ENCODE results near the gene NDE1. TPM values are rescaled to one million over a fixed set of nuclear protein-coding genes. Genes with fewer than 3 reads are reported as not detected.

The NDE1 gene
- total and polyA plus RNA-seq, 2 donors (not counting 3 experiments of a cell fraction or from before 2014, with no cell fraction given) = 28.0 to 90.2 TPM

DNA sequence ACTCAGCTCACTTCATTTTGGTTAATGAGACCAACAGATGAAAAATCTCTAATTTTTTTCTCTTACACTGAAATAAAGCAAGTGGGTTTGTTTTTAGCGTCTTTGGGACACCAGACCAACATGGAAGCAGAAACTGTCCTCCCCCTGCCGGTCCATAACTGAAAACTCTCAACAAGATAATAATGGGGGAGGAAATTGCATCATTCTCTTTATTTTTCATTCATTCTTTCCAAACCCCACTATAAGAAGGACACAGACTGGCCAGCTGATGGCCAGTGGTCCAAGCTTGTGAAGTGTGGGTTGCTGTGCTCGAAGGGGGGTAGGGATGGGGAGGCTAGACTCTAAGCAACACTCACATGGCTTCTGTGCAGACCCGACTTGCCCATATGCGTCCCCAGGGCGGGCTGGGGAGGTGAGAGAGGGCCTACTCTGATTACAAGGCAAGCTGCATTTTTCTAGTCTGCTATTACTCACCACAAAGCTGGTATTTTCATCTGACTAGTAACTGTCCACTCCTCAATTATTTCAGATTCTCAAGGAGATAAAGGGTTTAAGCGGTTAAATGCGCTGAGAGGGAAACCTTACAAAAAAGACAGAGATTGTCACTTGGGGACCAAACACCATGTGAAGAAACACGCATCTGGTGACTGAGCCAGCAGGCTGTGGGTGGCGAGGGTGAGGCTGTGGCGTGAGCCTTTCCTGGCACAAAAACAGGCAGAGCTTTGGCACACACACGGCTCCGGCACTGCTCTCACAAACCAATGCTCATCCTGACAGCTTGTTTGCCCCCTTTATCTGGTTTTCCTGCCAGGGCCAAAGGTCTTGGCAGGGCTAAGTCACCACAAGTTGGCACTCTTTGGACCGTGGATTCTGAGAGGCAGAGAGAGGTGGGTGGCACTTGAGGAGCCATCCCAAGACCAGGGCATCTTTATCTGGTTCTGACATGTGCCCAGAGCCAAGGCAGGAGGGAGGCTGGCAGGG is 45.3 kb upstream of the NDE1 start:
- H4K20me1 ChIP-seq (replicated peaks; ENCODE audit: control insufficient read depth, extremely low read depth, insufficient read depth, low read length) = no peaks in the 10 kb centered on the region
- ChIA-PET CTCF (interaction anchor here (1.5 to 3.7 kb wide), 2 partner anchors 8 to 177 kb away, joined by 3 to 11 read pairs; no protein-coding TSS in a partner anchor), POLR2A (no interaction called here)
- dilution Hi-C loops (cut with MboI; ENCODE audit: extremely low pct_ligation_motif_present, low sequenced_read_pairs) = no loop called here
- H3K79me2 ChIP-seq (ENCODE audit: control insufficient read depth, insufficient read depth, low read length) = no peaks in the 10 kb centered on the region
- no peak for TF ChIP-seq JUN (IDR thresholded peaks at IDR 0.05; ENCODE audit: borderline replicate concordance, insufficient read depth, insufficient read length, low read depth)
- TF ChIP-seq POLR2A (IDR thresholded peaks at IDR 0.05; ENCODE audit: low read depth, low read length) = no peak
- TF ChIP-seq, protein P1, sequence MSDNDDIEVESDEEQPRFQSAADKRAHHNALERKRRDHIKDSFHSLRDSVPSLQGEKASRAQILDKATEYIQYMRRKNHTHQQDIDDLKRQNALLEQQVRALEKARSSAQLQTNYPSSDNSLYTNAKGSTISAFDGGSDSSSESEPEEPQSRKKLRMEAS (IDR thresholded peaks at IDR 0.05; ENCODE audit: insufficient read depth, insufficient read length) = no peak
- TF ChIP-seq GATA2 (IDR thresholded peaks at IDR 0.05; ENCODE audit: insufficient read depth, insufficient read length, low read depth, low read length) = no peak
- no peak for FAIRE-seq
- no peaks in the 10 kb centered on the region for H3K4me1 ChIP-seq (ENCODE audit: control insufficient read depth, extremely low read depth, insufficient read depth, low read length)
- H3K4me3 ChIP-seq (replicated peaks in 1 of 3; ENCODE audit: insufficient read depth in 1 of 3, low read depth in 1 of 3, low read length in 3 of 3) = no peak overlapping the region
- H3K27ac ChIP-seq (ENCODE audit: insufficient read depth, low read depth, low read length) = no peak overlapping the region
- no peak overlapping the region for H2AFZ ChIP-seq (ENCODE audit: low read depth, low read length)
- H3K27me3 ChIP-seq (ENCODE audit: control insufficient read depth in 2 of 2, insufficient read depth in 2 of 2, low read length in 2 of 2) = no peaks in the 10 kb centered on the region
- peaks cover 10 to 42% of the 10 kb centered on the region in 2 experiments for H3K36me3 ChIP-seq (ENCODE audit: control insufficient read depth in 2 of 2, extremely low read depth in 1 of 2, insufficient read depth in 2 of 2, low read length in 2 of 2)
- no peak overlapping the region for H3K4me2 ChIP-seq (ENCODE audit: insufficient read depth, low read length)
- BruUV-seq (replicated peaks) = no TSS peak
- intact Hi-C loops (cut with micrococcal nuclease) = no loop called here
- no peaks in the 10 kb centered on the region for H3K9me3 ChIP-seq (replicated peaks; ENCODE audit: control insufficient read depth, insufficient read depth, low read length)
- no peak overlapping the region for H3K9ac ChIP-seq (replicated peaks; ENCODE audit: extremely low read depth, insufficient read depth, low read length)
- no peaks in the 10 kb centered on the region for H3K9me1 ChIP-seq (replicated peaks; ENCODE audit: control insufficient read depth, extremely low read depth, insufficient read depth, low read length)
- no peak for DNase-seq (ENCODE audit: low read depth, low spot score)

DNA sequence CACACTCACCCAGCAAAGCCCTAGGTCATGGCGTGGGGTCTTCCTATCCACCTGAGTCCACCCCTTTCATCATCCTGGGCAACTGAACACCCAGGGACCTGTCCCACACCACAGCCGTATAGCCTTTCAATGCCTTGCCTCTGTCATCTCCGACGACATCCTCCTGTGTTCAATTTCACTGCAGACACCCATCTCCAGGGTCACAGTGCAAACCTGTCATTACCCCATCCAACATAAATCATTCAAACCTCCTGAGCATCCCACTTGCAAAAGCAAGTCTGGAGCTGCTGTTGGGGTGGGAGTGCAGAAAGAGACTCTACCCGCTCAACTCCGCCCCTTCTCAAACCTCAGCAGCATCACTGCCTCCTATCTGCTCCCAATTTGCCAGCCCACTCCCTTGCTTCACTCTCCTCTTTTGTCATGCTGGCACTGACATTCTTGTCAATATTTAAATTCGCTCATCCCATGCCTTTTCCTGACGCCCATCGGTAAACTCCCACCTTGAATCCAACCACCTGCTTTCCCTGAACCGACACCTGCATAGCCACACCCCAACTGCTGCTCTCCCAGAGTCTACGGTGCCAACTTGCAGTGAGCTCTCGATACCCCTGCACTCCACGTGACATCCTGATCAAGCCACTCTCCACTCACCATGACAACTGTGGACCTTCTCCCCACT is 44.1 kb upstream of the NDE1 start:
- Histone ChIP-seq H3K36me3 (ENCODE audit: control insufficient read depth in 2 of 2, extremely low read depth in 1 of 2, insufficient read depth in 2 of 2, low read length in 2 of 2) (peaks cover 14 to 39% of the 10 kb centered on the region in 2 experiments), H3K4me1 (ENCODE audit: control insufficient read depth, extremely low read depth, insufficient read depth, low read length) (no peaks in the 10 kb centered on the region), H3K9me3 (replicated peaks; ENCODE audit: control insufficient read depth, insufficient read depth, low read length) (no peaks in the 10 kb centered on the region), H2AFZ (ENCODE audit: low read depth, low read length) (no peak overlapping the region), H3K27me3 (ENCODE audit: control insufficient read depth in 2 of 2, insufficient read depth in 2 of 2, low read length in 2 of 2) (no peaks in the 10 kb centered on the region), H3K9ac (replicated peaks; ENCODE audit: extremely low read depth, insufficient read depth, low read length) (no peak overlapping the region), H3K9me1 (replicated peaks; ENCODE audit: control insufficient read depth, extremely low read depth, insufficient read depth, low read length) (no peaks in the 10 kb centered on the region), H3K4me2 (ENCODE audit: insufficient read depth, low read length) (no peak overlapping the region), H3K27ac (ENCODE audit: insufficient read depth, low read depth, low read length) (no peak overlapping the region), H3K4me3 (replicated peaks in 1 of 3; ENCODE audit: insufficient read depth in 1 of 3, low read depth in 1 of 3, low read length in 3 of 3) (no peak overlapping the region), H4K20me1 (replicated peaks; ENCODE audit: control insufficient read depth, extremely low read depth, insufficient read depth, low read length) (no peaks in the 10 kb centered on the region), H3K79me2 (ENCODE audit: control insufficient read depth, insufficient read depth, low read length) (no peaks in the 10 kb centered on the region)
- TF ChIP-seq JUN (IDR thresholded peaks at IDR 0.05; ENCODE audit: borderline replicate concordance, insufficient read depth, insufficient read length, low read depth) (no peak), EZH2 (IDR thresholded peaks at IDR 0.05; ENCODE audit: borderline replicate concordance, low read depth, low read length, severe bottlenecking) (no peak), FOS (IDR thresholded peaks at IDR 0.05; ENCODE audit: borderline replicate concordance, insufficient read depth, low read length) (no peak), POLR2AphosphoS5 (IDR thresholded peaks at IDR 0.05; ENCODE audit: insufficient read depth, low read depth, low read length) (no peak), GATA2 (IDR thresholded peaks at IDR 0.05; ENCODE audit: insufficient read depth, insufficient read length, low read depth, low read length) (no peak), MYC (IDR thresholded peaks at IDR 0.05; ENCODE audit: low read depth, low read length) (no peak), POLR2A (IDR thresholded peaks at IDR 0.05; ENCODE audit: low read depth, low read length) (no peak)
- TF ChIP-seq, protein P2, sequence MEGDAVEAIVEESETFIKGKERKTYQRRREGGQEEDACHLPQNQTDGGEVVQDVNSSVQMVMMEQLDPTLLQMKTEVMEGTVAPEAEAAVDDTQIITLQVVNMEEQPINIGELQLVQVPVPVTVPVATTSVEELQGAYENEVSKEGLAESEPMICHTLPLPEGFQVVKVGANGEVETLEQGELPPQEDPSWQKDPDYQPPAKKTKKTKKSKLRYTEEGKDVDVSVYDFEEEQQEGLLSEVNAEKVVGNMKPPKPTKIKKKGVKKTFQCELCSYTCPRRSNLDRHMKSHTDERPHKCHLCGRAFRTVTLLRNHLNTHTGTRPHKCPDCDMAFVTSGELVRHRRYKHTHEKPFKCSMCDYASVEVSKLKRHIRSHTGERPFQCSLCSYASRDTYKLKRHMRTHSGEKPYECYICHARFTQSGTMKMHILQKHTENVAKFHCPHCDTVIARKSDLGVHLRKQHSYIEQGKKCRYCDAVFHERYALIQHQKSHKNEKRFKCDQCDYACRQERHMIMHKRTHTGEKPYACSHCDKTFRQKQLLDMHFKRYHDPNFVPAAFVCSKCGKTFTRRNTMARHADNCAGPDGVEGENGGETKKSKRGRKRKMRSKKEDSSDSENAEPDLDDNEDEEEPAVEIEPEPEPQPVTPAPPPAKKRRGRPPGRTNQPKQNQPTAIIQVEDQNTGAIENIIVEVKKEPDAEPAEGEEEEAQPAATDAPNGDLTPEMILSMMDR (IDR thresholded peaks at IDR 0.05; ENCODE audit: extremely low read depth in 1 of 2, insufficient read depth in 1 of 2, low read depth in 1 of 2, low read length in 2 of 2) = no peak
- TF ChIP-seq, protein P1 (IDR thresholded peaks at IDR 0.05; ENCODE audit: insufficient read depth, insufficient read length) = no peak
- intact Hi-C loops (cut with micrococcal nuclease) (no loop called here), dilution Hi-C loops (cut with MboI; ENCODE audit: extremely low pct_ligation_motif_present, low sequenced_read_pairs) (no loop called here)
- DNase-seq (ENCODE audit: low read depth, low spot score) (no peak), FAIRE-seq (no peak)
- ChIA-PET POLR2A (no interaction called here), CTCF (interaction anchor here (1.5 to 3.7 kb wide), 2 partner anchors 10 to 178 kb away, joined by 3 to 11 read pairs; no protein-coding TSS in a partner anchor)
- BruUV-seq (replicated peaks) = no TSS peak

Data from endothelial cell of umbilical vein (primary cell).